Inferior parietal cortex (tissue), 1 donor: ENCODE data around the gene LIPA.
"Not testable (repeated sequence)": the region's sequence is repeated elsewhere in the genome, so short reads cannot be mapped to it uniquely, and the experiment has no call there.

ENCODE experiments used
- DNase-seq: peaks from one replicate; pipeline ENCODE4 v3.0.0-alpha.2; 2016; ENCODE audit errors: extremely low spot score

The LIPA gene

GRCh38 chr10:89251409-89252224 is at the start of gene LIPA:
TSS of gene LIPA (minus strand) at chr10:89251775. CDS start at chr10:89247648, 4,127 bp downstream.
- DNase-seq = peak; percentile 95

GRCh38 chr10:89301232-89301631 is 49.7 kb upstream of the LIPA start:
- DNase-seq = no peak

- DNase-seq = no peak
Measured at GRCh38 chr10:89299031-89299430, 47.5 kb upstream of the LIPA start.

- no peak for DNase-seq
Measured at GRCh38 chr10:89297791-89298190, 46.2 kb upstream of the LIPA start.

GRCh38 chr10:89297356-89297755 is 45.8 kb upstream of the LIPA start:
- no peak for DNase-seq

GRCh38 chr10:89296220-89296648 is 44.7 kb upstream of the LIPA start:
- DNase-seq = no peak

- DNase-seq = no peak
Measured at GRCh38 chr10:89295597-89295996, 44.0 kb upstream of the LIPA start.

GRCh38 chr10:89294721-89295239 is 43.2 kb upstream of the LIPA start:
- no peak for DNase-seq

GRCh38 chr10:89285303-89285702 is 33.7 kb upstream of the LIPA start:
- DNase-seq = not testable (repeated sequence)

DNA sequence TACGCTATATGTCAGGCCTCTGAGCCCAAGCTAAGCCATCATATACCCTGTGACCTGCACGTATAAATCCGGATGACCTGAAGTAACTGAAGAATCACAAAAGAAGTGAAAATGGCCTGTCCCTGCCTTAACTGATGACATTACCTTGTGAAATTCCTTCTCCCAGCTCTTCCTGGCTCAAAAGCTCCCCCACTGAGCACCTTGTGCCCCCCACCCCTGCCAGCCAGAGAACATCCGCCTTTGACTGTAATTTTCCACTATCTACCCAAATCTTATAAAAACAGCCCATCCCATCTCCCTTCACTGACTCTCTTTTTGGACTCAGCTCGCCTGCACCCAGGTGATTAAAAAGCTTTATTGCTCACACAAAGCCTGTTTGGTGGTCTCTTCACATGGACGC is 33.1 kb upstream of the LIPA start:
- not testable (repeated sequence) for DNase-seq

GRCh38 chr10:89283936-89284475 is 32.4 kb upstream of the LIPA start:
- DNase-seq = no peak

- no peak for DNase-seq
Measured at GRCh38 chr10:89283025-89283935, 31.7 kb upstream of the LIPA start.

- no peak for DNase-seq
Measured at GRCh38 chr10:89281606-89282395, 30.2 kb upstream of the LIPA start.

- no peak for DNase-seq
Measured at GRCh38 chr10:89280508-89280907, 28.9 kb upstream of the LIPA start.

DNA sequence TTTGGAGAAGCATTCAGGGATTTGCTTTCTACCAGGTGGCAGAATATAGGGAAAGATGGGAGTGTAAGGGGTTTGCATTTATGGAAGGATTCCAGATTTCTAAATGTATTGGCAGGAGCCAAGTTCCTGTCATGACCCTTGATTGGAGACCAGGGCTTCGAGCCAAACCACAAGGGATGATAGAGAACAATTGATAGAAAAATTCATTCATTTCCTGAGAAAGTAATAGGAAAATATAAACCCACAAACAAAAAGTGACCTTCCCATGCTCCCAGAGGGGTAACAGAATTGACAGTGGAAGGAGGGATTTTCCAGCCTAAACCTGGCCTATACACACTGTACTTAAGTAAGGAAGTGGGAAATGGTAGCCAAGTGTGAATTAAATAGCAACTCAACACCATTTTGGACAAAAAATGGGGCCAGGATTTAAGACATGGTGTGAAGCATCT is 27.9 kb upstream of the LIPA start:
- no peak for DNase-seq

GRCh38 chr10:89278900-89279392 is 27.4 kb upstream of the LIPA start:
- peak; percentile 14 for DNase-seq

DNA sequence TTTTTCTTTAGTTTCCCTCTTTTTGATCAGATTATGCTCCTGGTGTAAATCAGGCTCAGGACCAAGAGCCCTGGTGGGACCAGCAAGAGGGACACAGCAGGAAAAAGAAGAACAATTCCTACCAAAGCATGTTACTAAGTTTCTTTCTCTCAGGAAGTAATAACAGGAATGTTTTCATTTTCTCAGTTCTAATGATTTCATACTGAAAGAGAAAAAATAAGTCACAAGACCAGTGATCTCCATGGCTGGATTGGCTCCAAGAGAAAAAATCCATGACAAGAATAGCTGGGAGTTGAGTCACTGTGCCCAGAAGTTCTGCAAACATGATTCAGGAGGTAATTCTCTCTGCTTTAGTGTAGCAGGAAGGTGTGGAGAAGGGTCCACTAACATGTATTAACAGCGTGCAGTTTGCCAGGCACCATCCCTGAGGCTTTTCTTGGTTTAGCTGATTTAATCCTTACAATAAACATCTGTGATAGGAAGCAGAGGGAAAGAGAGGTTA is 26.5 kb upstream of the LIPA start:
- DNase-seq = peak; percentile 80

DNA sequence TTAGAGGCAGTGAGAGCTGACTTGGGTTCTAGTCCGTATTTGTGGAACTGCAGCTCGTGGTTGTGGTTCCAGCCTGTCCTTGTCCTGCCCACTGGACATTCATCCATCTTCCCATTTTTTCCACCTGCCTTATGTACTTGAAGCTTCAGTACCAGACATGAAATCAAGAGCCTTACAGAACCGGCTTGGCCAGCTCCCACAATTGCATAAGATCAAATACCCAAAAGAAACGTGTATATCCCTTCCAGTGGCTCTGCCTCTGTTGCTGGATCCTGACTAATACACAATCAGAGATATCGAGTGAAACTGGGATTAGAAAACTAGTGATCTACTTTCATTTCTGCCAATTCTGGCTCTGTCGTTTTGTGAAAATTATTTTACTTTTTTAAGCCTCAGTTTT is 23.8 kb upstream of the LIPA start:
- peak; percentile 9 for DNase-seq

- DNase-seq = no peak
Measured at GRCh38 chr10:89274928-89275327, 23.4 kb upstream of the LIPA start.

DNA sequence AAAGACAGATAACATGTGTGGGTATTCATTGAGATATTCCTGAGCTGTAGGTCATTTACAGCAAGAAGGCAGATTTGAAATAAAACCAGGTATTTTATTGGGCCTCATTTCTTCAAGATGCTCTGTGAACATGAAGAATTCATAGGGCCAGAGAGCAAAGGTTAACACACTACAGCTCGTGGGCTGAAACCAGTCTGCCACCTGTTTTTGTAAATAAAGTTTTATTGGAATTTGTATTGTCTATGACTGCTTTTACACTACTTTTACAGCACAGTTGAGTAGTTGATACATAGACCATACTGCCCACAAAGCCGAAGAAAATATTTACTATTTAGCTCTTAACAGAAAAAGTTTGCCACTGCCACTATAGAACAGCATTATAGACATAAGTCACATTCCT is 22.1 kb upstream of the LIPA start:
- no peak for DNase-seq

DNA sequence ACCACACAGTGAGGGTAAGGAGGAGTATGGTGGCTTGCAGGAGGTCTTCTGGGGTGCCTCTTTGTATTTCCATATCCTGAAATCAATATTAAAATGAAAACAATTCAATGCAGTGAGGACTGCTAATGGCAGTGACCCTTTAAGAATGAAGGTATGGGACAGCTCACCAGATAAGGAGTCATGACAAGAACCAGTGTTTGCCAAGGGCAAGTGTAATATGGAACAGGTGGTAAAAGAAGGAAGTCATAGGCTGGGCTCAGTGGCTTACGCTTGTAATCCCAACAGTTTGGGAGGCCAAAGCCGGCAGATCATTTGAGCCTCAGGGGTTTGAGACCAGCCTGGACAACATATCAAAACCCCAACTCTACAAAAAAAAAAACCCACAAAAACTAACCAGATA is 20.0 kb upstream of the LIPA start:
- DNase-seq = no peak
